ENCODE measurements around the gene LMO7.

LMO7 gene

GRCh38 chr13:75648446-75648845 lies 12.3 kb downstream of the LMO7 start:
- Histone ChIP-seq H3K4me1 (ENCODE audit: control insufficient read depth, insufficient read depth, low read length) (no peaks in the 10 kb centered on the region), H3K36me3 (ENCODE audit: control insufficient read depth, insufficient read depth, low read length) (no peaks in the 10 kb centered on the region), H3K9ac (ENCODE audit: low read depth, low read length) (no peak overlapping the region)

GRCh38 chr13:75651013-75651412 lies 14.9 kb downstream of the LMO7 start:
- Histone ChIP-seq H3K4me1 (ENCODE audit: control insufficient read depth, insufficient read depth, low read length) (no peaks in the 10 kb centered on the region), H3K9ac (ENCODE audit: low read depth, low read length) (no peak overlapping the region), H3K9me3 (ENCODE audit: control insufficient read depth, insufficient read depth, low read length) (no peaks in the 10 kb centered on the region), H3K36me3 (ENCODE audit: control insufficient read depth, insufficient read depth, low read length) (no peaks in the 10 kb centered on the region), H3K4me3 (ENCODE audit: low read depth, low read length) (no peak overlapping the region), H3K27me3 (ENCODE audit: control insufficient read depth, insufficient read depth, low read length) (no peaks in the 10 kb centered on the region)

More at GRCh38 chr13:75648446-75648845, 12.3 kb downstream of the LMO7 start:
- H3K4me3 ChIP-seq (ENCODE audit: low read depth, low read length), result no peak overlapping the region
- H3K9me3 ChIP-seq (ENCODE audit: control insufficient read depth, insufficient read depth, low read length), result no peaks in the 10 kb centered on the region
- no peaks in the 10 kb centered on the region for H3K27me3 ChIP-seq (ENCODE audit: control insufficient read depth, insufficient read depth, low read length)

- no peaks in the 10 kb centered on the region for H3K27me3 ChIP-seq (ENCODE audit: control insufficient read depth, insufficient read depth, low read length)
- no peak overlapping the region for H3K4me3 ChIP-seq (ENCODE audit: low read depth, low read length)
- no peaks in the 10 kb centered on the region for H3K4me1 ChIP-seq (ENCODE audit: control insufficient read depth, insufficient read depth, low read length)
- H3K9me3 ChIP-seq (ENCODE audit: control insufficient read depth, insufficient read depth, low read length), result no peaks in the 10 kb centered on the region
- no peaks in the 10 kb centered on the region for H3K36me3 ChIP-seq (ENCODE audit: control insufficient read depth, insufficient read depth, low read length)
- H3K9ac ChIP-seq (ENCODE audit: low read depth, low read length), result no peak overlapping the region
Observed at GRCh38 chr13:75652726-75653125, 16.6 kb downstream of the LMO7 start.

- H3K36me3 ChIP-seq (ENCODE audit: control insufficient read depth, insufficient read depth, low read length), result no peaks in the 10 kb centered on the region
Observed at GRCh38 chr13:75656425-75656989, 20.4 kb downstream of the LMO7 start.

GRCh38 chr13:75657111-75657510 lies 21.0 kb downstream of the LMO7 start:
- H3K4me1 ChIP-seq (ENCODE audit: control insufficient read depth, insufficient read depth, low read length), result no peaks in the 10 kb centered on the region
- H3K4me3 ChIP-seq (ENCODE audit: low read depth, low read length), result no peak overlapping the region
- no peaks in the 10 kb centered on the region for H3K36me3 ChIP-seq (ENCODE audit: control insufficient read depth, insufficient read depth, low read length)

More at GRCh38 chr13:75656425-75656989, 20.4 kb downstream of the LMO7 start:
- Histone ChIP-seq H3K9ac (ENCODE audit: low read depth, low read length) (no peak overlapping the region), H3K9me3 (ENCODE audit: control insufficient read depth, insufficient read depth, low read length) (no peaks in the 10 kb centered on the region), H3K4me1 (ENCODE audit: control insufficient read depth, insufficient read depth, low read length) (no peaks in the 10 kb centered on the region), H3K27me3 (ENCODE audit: control insufficient read depth, insufficient read depth, low read length) (no peaks in the 10 kb centered on the region), H3K4me3 (ENCODE audit: low read depth, low read length) (no peak overlapping the region)

GRCh38 chr13:75660694-75661093 lies 24.6 kb downstream of the LMO7 start:
- Histone ChIP-seq H3K27me3 (ENCODE audit: control insufficient read depth, insufficient read depth, low read length) (no peaks in the 10 kb centered on the region), H3K36me3 (ENCODE audit: control insufficient read depth, insufficient read depth, low read length) (no peaks in the 10 kb centered on the region), H3K4me3 (ENCODE audit: low read depth, low read length) (no peak overlapping the region), H3K4me1 (ENCODE audit: control insufficient read depth, insufficient read depth, low read length) (no peaks in the 10 kb centered on the region), H3K9ac (ENCODE audit: low read depth, low read length) (no peak overlapping the region), H3K9me3 (ENCODE audit: control insufficient read depth, insufficient read depth, low read length) (no peaks in the 10 kb centered on the region)

More at GRCh38 chr13:75657111-75657510, 21.0 kb downstream of the LMO7 start:
- no peak overlapping the region for H3K9ac ChIP-seq (ENCODE audit: low read depth, low read length)
- no peaks in the 10 kb centered on the region for H3K9me3 ChIP-seq (ENCODE audit: control insufficient read depth, insufficient read depth, low read length)
- H3K27me3 ChIP-seq (ENCODE audit: control insufficient read depth, insufficient read depth, low read length), result no peaks in the 10 kb centered on the region

GRCh38 chr13:75661443-75661842 lies 25.3 kb downstream of the LMO7 start:
- no peak overlapping the region for H3K9ac ChIP-seq (ENCODE audit: low read depth, low read length)
- H3K9me3 ChIP-seq (ENCODE audit: control insufficient read depth, insufficient read depth, low read length), result no peaks in the 10 kb centered on the region
- H3K36me3 ChIP-seq (ENCODE audit: control insufficient read depth, insufficient read depth, low read length), result no peaks in the 10 kb centered on the region
- no peaks in the 10 kb centered on the region for H3K4me1 ChIP-seq (ENCODE audit: control insufficient read depth, insufficient read depth, low read length)
- no peak overlapping the region for H3K4me3 ChIP-seq (ENCODE audit: low read depth, low read length)
- no peaks in the 10 kb centered on the region for H3K27me3 ChIP-seq (ENCODE audit: control insufficient read depth, insufficient read depth, low read length)

- no peaks in the 10 kb centered on the region for H3K36me3 ChIP-seq (ENCODE audit: control insufficient read depth, insufficient read depth, low read length)
- H3K4me1 ChIP-seq (ENCODE audit: control insufficient read depth, insufficient read depth, low read length), result no peaks in the 10 kb centered on the region
- no peaks in the 10 kb centered on the region for H3K27me3 ChIP-seq (ENCODE audit: control insufficient read depth, insufficient read depth, low read length)
- no peak overlapping the region for H3K9ac ChIP-seq (ENCODE audit: low read depth, low read length)
- H3K9me3 ChIP-seq (ENCODE audit: control insufficient read depth, insufficient read depth, low read length), result no peaks in the 10 kb centered on the region
- H3K4me3 ChIP-seq (ENCODE audit: low read depth, low read length), result no peak overlapping the region
Observed at GRCh38 chr13:75666646-75667351, 30.7 kb downstream of the LMO7 start.

- Histone ChIP-seq H3K27me3 (ENCODE audit: control insufficient read depth, insufficient read depth, low read length) (no peaks in the 10 kb centered on the region), H3K4me1 (ENCODE audit: control insufficient read depth, insufficient read depth, low read length) (no peaks in the 10 kb centered on the region), H3K36me3 (ENCODE audit: control insufficient read depth, insufficient read depth, low read length) (no peaks in the 10 kb centered on the region), H3K9me3 (ENCODE audit: control insufficient read depth, insufficient read depth, low read length) (no peaks in the 10 kb centered on the region), H3K4me3 (ENCODE audit: low read depth, low read length) (no peak overlapping the region), H3K9ac (ENCODE audit: low read depth, low read length) (no peak overlapping the region)
Observed at GRCh38 chr13:75669706-75670105, 33.6 kb downstream of the LMO7 start.

- H3K36me3 ChIP-seq (ENCODE audit: control insufficient read depth, insufficient read depth, low read length), result no peaks in the 10 kb centered on the region
- H3K4me1 ChIP-seq (ENCODE audit: control insufficient read depth, insufficient read depth, low read length), result no peaks in the 10 kb centered on the region
- H3K9ac ChIP-seq (ENCODE audit: low read depth, low read length), result no peak overlapping the region
- no peak overlapping the region for H3K4me3 ChIP-seq (ENCODE audit: low read depth, low read length)
- H3K9me3 ChIP-seq (ENCODE audit: control insufficient read depth, insufficient read depth, low read length), result no peaks in the 10 kb centered on the region
- no peaks in the 10 kb centered on the region for H3K27me3 ChIP-seq (ENCODE audit: control insufficient read depth, insufficient read depth, low read length)
Observed at GRCh38 chr13:75670496-75670895, 34.4 kb downstream of the LMO7 start.

GRCh38 chr13:75675421-75675820 lies 39.3 kb downstream of the LMO7 start:
- Histone ChIP-seq H3K36me3 (ENCODE audit: control insufficient read depth, insufficient read depth, low read length) (no peaks in the 10 kb centered on the region), H3K9ac (ENCODE audit: low read depth, low read length) (no peak overlapping the region), H3K4me1 (ENCODE audit: control insufficient read depth, insufficient read depth, low read length) (peaks cover 4% of the 10 kb centered on the region), H3K9me3 (ENCODE audit: control insufficient read depth, insufficient read depth, low read length) (no peaks in the 10 kb centered on the region), H3K27me3 (ENCODE audit: control insufficient read depth, insufficient read depth, low read length) (no peaks in the 10 kb centered on the region), H3K4me3 (ENCODE audit: low read depth, low read length) (no peak overlapping the region)

- no peak overlapping the region for H3K4me3 ChIP-seq (ENCODE audit: low read depth, low read length)
- H3K27me3 ChIP-seq (ENCODE audit: control insufficient read depth, insufficient read depth, low read length), result no peaks in the 10 kb centered on the region
Observed at GRCh38 chr13:75679459-75679858, 43.3 kb downstream of the LMO7 start.

More at GRCh38 chr13:75679459-75679858, 43.3 kb downstream of the LMO7 start:
- Histone ChIP-seq H3K9me3 (ENCODE audit: control insufficient read depth, insufficient read depth, low read length) (no peaks in the 10 kb centered on the region), H3K4me1 (ENCODE audit: control insufficient read depth, insufficient read depth, low read length) (peaks cover 4% of the 10 kb centered on the region), H3K36me3 (ENCODE audit: control insufficient read depth, insufficient read depth, low read length) (no peaks in the 10 kb centered on the region), H3K9ac (ENCODE audit: low read depth, low read length) (no peak overlapping the region)

All from iPS-15b (cell line).